A549 (cell line): ENCODE data around the gene SYNE4. TPM values are rescaled to one million over a fixed set of nuclear protein-coding genes. Genes with fewer than 3 reads are reported as not detected.
A peak's percentile ranks its signal among the peaks of the same experiment; 100 is the strongest.

Source experiments
- ATAC-seq, 2 experiments: fragments of 200-7000 bp in 1 of 2; fragments of >200 bp in 1 of 2; cut with Nextera tagmentation in 1 of 2; cut with Tn5 transposase in 1 of 2; 3 replicates each; pipeline versions ENCODE4 v1.8.0 to v1.9.1; 2018 to 2020; ENCODE audit warnings: mild to moderate bottlenecking in 1 of 2, moderate library complexity in 1 of 2
- CTCF ChIA-PET: fragments of 300-600 bp; sonication (Branson Sonifier 250); formaldehyde crosslinking; extraction: SDS; loops from one replicate; lab custom pipeline; 2021; ENCODE audit warnings: antibody characterized with exemption, inconsistent platforms; lab: Yijun Ruan, JAX
- POLR2A ChIA-PET: fragments of 350-600 bp; formaldehyde crosslinking; extraction: SDS; loops from one replicate; lab custom pipeline; 2021; ENCODE audit warnings: antibody characterized with exemption, inconsistent platforms; lab: Yijun Ruan, JAX
- DNase-seq, 2 experiments: peaks; one replicate each; pipeline versions ENCODE4 v3.0.0 to v3.0.0-alpha.2; 2011 to 2016; ENCODE audit warnings: low read depth in 1 of 2, low spot score in 1 of 2
- FAIRE-seq: peaks from 2 replicates; lab custom pipeline; 2011; peaks lifted over from hg19 to GRCh38; lab: Jason Lieb, UNC
- H3K27ac ChIP-seq, 2 experiments: fragments of >200 bp; sonication (Bioruptor Twin); formaldehyde crosslinking; 3 replicates each; pipeline ENCODE4 v1.5.1; 2016 to 2017
- H3K4me1 ChIP-seq: fragments of >200 bp; sonication (Bioruptor Twin); formaldehyde crosslinking; 3 replicates; pipeline ENCODE4 v1.6.1; 2016
- H3K4me2 ChIP-seq: fragments of >200 bp; sonication (Bioruptor Twin); formaldehyde crosslinking; 3 replicates; pipeline ENCODE4 v1.6.1; 2016
- H3K4me3 ChIP-seq: fragments of >200 bp; sonication (Bioruptor Twin); formaldehyde crosslinking; 3 replicates; pipeline ENCODE4 v1.5.1; 2016
- H3K9me3 ChIP-seq: fragments of >200 bp; sonication (Bioruptor Twin); formaldehyde crosslinking; 3 replicates; pipeline ENCODE4 v1.6.1; 2016
- ATOH8 ChIP-seq: fragments of 250-450 bp; sonication (Bioruptor Pico); IDR thresholded peaks from 2 replicates; pipeline ENCODE4 v1.5.0; 2020; ENCODE audit warnings: low read depth, mild to moderate bottlenecking, moderate library complexity
- BHLHE40 ChIP-seq: IDR thresholded peaks from 2 replicates; pipeline ENCODE4 v1.6.1; 2012; ENCODE audit warnings: low read depth, low read length, inconsistent platforms
- CBX2 ChIP-seq: fragments of 200-600 bp; sonication (generic); IDR thresholded peaks from 2 replicates; pipeline ENCODE4 v1.6.1; 2016; ENCODE audit warnings: low read depth, mild to moderate bottlenecking, borderline replicate concordance
- CBX8 ChIP-seq: fragments of 200-600 bp; sonication (generic); IDR thresholded peaks from 2 replicates; pipeline ENCODE4 v1.6.1; 2016
- CEBPB ChIP-seq, 2 experiments: fragments of >200 bp in 1 of 2; sonication (Bioruptor Twin) in 1 of 2; formaldehyde crosslinking in 1 of 2; IDR thresholded peaks; 2 replicates each; pipeline ENCODE4 v1.6.1; 2012 to 2016
- EHF ChIP-seq: fragments of 250-450 bp; sonication (Bioruptor Pico); IDR thresholded peaks from 2 replicates; pipeline ENCODE4 v1.5.0; 2020; ENCODE audit warnings: mild to moderate bottlenecking
- EHMT2 ChIP-seq: fragments of 200-600 bp; sonication (generic); IDR thresholded peaks from 2 replicates; pipeline ENCODE4 v1.6.1; 2016; ENCODE audit warnings: antibody characterized with exemption, low read depth, mild to moderate bottlenecking, moderate library complexity
- EP300 ChIP-seq, 2 experiments: fragments of >200 bp; sonication (Bioruptor Twin); formaldehyde crosslinking; IDR thresholded peaks; 2 replicates in 1 of 2; 3 replicates in 1 of 2; pipeline ENCODE4 v1.6.1; 2016 to 2017
- HEYL ChIP-seq: fragments of 250-450 bp; sonication (Bioruptor Pico); IDR thresholded peaks from 2 replicates; pipeline ENCODE4 v1.8.0; 2021; ENCODE audit warnings: mild to moderate bottlenecking, moderate library complexity
- HOXB13 ChIP-seq: fragments of 250-450 bp; sonication (Bioruptor Pico); IDR thresholded peaks from 2 replicates; pipeline ENCODE4 v1.5.0; 2020; ENCODE audit warnings: low read depth, mild to moderate bottlenecking, moderate library complexity
- KDM5A ChIP-seq: fragments of 200-600 bp; sonication (generic); IDR thresholded peaks from 2 replicates; pipeline ENCODE4 v1.6.1; 2016; ENCODE audit warnings: antibody characterized with exemption, mild to moderate bottlenecking
- NPAS2 ChIP-seq: fragments of 250-450 bp; sonication (Bioruptor Pico); IDR thresholded peaks from 2 replicates; pipeline ENCODE4 v1.8.0; 2022; ENCODE audit warnings: mild to moderate bottlenecking, moderate library complexity, borderline replicate concordance
- PHF8 ChIP-seq: fragments of 200-600 bp; sonication (generic); IDR thresholded peaks from 2 replicates; pipeline ENCODE4 v1.6.1; 2016; ENCODE audit warnings: low read depth, mild to moderate bottlenecking, antibody characterized with exemption, moderate library complexity, borderline replicate concordance
- RAD21 ChIP-seq, 2 experiments: fragments of >200 bp in 1 of 2; sonication (Bioruptor Twin) in 1 of 2; formaldehyde crosslinking in 1 of 2; IDR thresholded peaks in 1 of 2; conservative IDR thresholded peaks in 1 of 2; 2 replicates in 1 of 2; 3 replicates in 1 of 2; pipeline ENCODE4 v1.6.1; 2012 to 2018; ENCODE audit warnings: inconsistent platforms in 1 of 2
- RARB ChIP-seq: fragments of 250-450 bp; sonication (Bioruptor Pico); IDR thresholded peaks from 2 replicates; pipeline ENCODE4 v1.8.0; 2021; ENCODE audit warnings: mild to moderate bottlenecking, moderate library complexity
- RCOR1 ChIP-seq: fragments of 150-350 bp; IDR thresholded peaks from 2 replicates; pipeline ENCODE4 v1.6.1; 2014; ENCODE audit warnings: antibody characterized with exemption, low read length, low read depth
- RNF2 ChIP-seq: fragments of 200-600 bp; sonication (generic); IDR thresholded peaks from 2 replicates; pipeline ENCODE4 v1.6.1; 2016; ENCODE audit warnings: low read depth, mild to moderate bottlenecking, antibody characterized with exemption, moderate library complexity, borderline replicate concordance
- SREBF2 ChIP-seq: fragments of 450-650 bp; IDR thresholded peaks from 2 replicates; pipeline ENCODE4 v1.6.1; 2014; ENCODE audit warnings: mild to moderate bottlenecking, moderate library complexity
- TP53 ChIP-seq: fragments of 250-450 bp; sonication (Bioruptor Pico); IDR thresholded peaks from 2 replicates; pipeline ENCODE4 v1.5.0; 2021; ENCODE audit warnings: mild to moderate bottlenecking, moderate library complexity
- ZC3H11A ChIP-seq: fragments of 450-650 bp; IDR thresholded peaks from 2 replicates; pipeline ENCODE4 v1.6.1; 2014; ENCODE audit warnings: antibody characterized with exemption, mild to moderate bottlenecking
- ZNF302 ChIP-seq: fragments of 250-450 bp; sonication (Bioruptor Pico); IDR thresholded peaks from 2 replicates; pipeline ENCODE4 v1.9.0; 2021; ENCODE audit warnings: inconsistent platforms, mild to moderate bottlenecking, moderate library complexity
- ZSCAN20 ChIP-seq: fragments of 250-450 bp; sonication (Bioruptor Pico); IDR thresholded peaks from 2 replicates; pipeline ENCODE4 v1.8.0; 2022; ENCODE audit warnings: mild to moderate bottlenecking, moderate library complexity
- WGBS: methylation state at CpG from one replicate; pipeline ENCODE4 v1.1.6; 2017; ENCODE audit errors: missing lambda C conversion rate; 5-methylcytosine and 5-hydroxymethylcytosine counted together
- polyA plus RNA-seq, 4 experiments: library from polyadenylated mRNA; depleted of rRNA in 3 of 4; stranded (reverse); fragments of >200 nt; fragmentation: RNase III in 1 of 4; extraction: RNeasy Plus Mini Kit Qiagen cat#74134 plus additional on column Dnase treatment in 1 of 4; gene quantifications; 2 replicates in 3 of 4; 3 replicates in 1 of 4; pipeline ENCODE4 v1.2.3, GENCODE V29; 2011 to 2017
- TF ChIP-seq, protein P1 (sequence below): IDR thresholded peaks from 2 replicates; pipeline ENCODE4 v1.6.1; 2012; ENCODE audit warnings: low read depth, borderline replicate concordance
- TF ChIP-seq, protein P2 (sequence below): fragments of >200 bp; sonication (Bioruptor Twin); formaldehyde crosslinking; IDR thresholded peaks from 3 replicates; pipeline ENCODE4 v1.6.1; 2016
- TF ChIP-seq, protein P3 (sequence below): fragments of >200 bp; sonication (Bioruptor Twin); formaldehyde crosslinking; IDR thresholded peaks from 3 replicates; pipeline ENCODE4 v1.5.1; 2016

Gene SYNE4
- polyA plus RNA-seq, 2 of the 4 experiments (the other 2 are of a cell fraction): 0.37 to 0.56 TPM

GRCh38 chr19:36006955-36007354 lies 1.7 kb downstream of the SYNE4 start:
- Histone ChIP-seq H3K4me2 (no peak overlapping the region), H3K27ac (no peak overlapping the region), H3K9me3 (no peaks in the 10 kb centered on the region), H3K4me1 (peaks cover 12% of the 10 kb centered on the region; the same call in 2 of the 3 replicates), H3K4me3 (no peak overlapping the region)
- no peak for DNase-seq
- no peak for TF ChIP-seq ZNF302 (CRISPR knock-in tag)
- no peak for TF ChIP-seq EHMT2
- no peak for TF ChIP-seq BHLHE40
- no peak for TF ChIP-seq NPAS2 (CRISPR knock-in tag)
- TF ChIP-seq HOXB13 (CRISPR knock-in tag): no peak
- TF ChIP-seq, protein P1, sequence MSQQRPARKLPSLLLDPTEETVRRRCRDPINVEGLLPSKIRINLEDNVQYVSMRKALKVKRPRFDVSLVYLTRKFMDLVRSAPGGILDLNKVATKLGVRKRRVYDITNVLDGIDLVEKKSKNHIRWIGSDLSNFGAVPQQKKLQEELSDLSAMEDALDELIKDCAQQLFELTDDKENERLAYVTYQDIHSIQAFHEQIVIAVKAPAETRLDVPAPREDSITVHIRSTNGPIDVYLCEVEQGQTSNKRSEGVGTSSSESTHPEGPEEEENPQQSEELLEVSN: no peak
- no peak for TF ChIP-seq TP53 (CRISPR knock-in tag)
- TF ChIP-seq CEBPB (IDR thresholded peaks at IDR 0.05): no peak
- TF ChIP-seq PHF8: no peak
- no peak for TF ChIP-seq ATOH8 (CRISPR knock-in tag)
- no peak for TF ChIP-seq CBX8
- WGBS: 93% methylated on average over 5 of the region's 5 CpGs
- no peak for ATAC-seq
- CTCF ChIA-PET: interaction anchor here (0.5 to 1.9 kb wide), 6 partner anchors 9 to 125 kb away, joined by 3 to 13 read pairs (median 4); partner anchors contain the start of gene THAP8
- POLR2A ChIA-PET: no interaction called here
- FAIRE-seq: no peak

- ChIA-PET POLR2A (interaction anchor here (1.0 to 1.7 kb wide), 1 partner anchor 11 kb away, joined by 3 to 5 read pairs; the partner anchor contains the start of gene ALKBH6), CTCF (interaction anchor here (1.0 to 2.8 kb wide), 5 partner anchors 9 to 58 kb away, joined by 3 to 9 read pairs (median 7); partner anchors contain the start of gene ALKBH6)
- peak; percentile 7 for FAIRE-seq
- Histone ChIP-seq H3K4me2 (no peak overlapping the region), H3K9me3 (no peaks in the 10 kb centered on the region), H3K4me1 (peaks cover 11% of the 10 kb centered on the region), H3K27ac (no peak overlapping the region), H3K4me3 (no peak overlapping the region)
- ATAC-seq: no peak
- TF ChIP-seq ATOH8 (CRISPR knock-in tag) (no peak), RNF2 (no peak), NPAS2 (CRISPR knock-in tag) (no peak), HEYL (CRISPR knock-in tag) (no peak), BHLHE40 (no peak), ZC3H11A (no peak), SREBF2 (no peak), CBX2 (no peak), RCOR1 (no peak), EP300 (IDR thresholded peaks at IDR 0.05) (no peak), CBX8 (no peak), ZSCAN20 (CRISPR knock-in tag) (no peak), RARB (CRISPR knock-in tag) (no peak), RAD21 (conservative IDR thresholded peaks at IDR 0.05 in 1 of 2, IDR thresholded peaks at IDR 0.05 in 1 of 2) (no peak), KDM5A (no peak), EHF (no peak)
- TF ChIP-seq, protein P2, sequence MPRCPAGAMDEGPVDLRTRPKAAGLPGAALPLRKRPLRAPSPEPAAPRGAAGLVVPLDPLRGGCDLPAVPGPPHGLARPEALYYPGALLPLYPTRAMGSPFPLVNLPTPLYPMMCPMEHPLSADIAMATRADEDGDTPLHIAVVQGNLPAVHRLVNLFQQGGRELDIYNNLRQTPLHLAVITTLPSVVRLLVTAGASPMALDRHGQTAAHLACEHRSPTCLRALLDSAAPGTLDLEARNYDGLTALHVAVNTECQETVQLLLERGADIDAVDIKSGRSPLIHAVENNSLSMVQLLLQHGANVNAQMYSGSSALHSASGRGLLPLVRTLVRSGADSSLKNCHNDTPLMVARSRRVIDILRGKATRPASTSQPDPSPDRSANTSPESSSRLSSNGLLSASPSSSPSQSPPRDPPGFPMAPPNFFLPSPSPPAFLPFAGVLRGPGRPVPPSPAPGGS: no peak
- TF ChIP-seq, protein P3, sequence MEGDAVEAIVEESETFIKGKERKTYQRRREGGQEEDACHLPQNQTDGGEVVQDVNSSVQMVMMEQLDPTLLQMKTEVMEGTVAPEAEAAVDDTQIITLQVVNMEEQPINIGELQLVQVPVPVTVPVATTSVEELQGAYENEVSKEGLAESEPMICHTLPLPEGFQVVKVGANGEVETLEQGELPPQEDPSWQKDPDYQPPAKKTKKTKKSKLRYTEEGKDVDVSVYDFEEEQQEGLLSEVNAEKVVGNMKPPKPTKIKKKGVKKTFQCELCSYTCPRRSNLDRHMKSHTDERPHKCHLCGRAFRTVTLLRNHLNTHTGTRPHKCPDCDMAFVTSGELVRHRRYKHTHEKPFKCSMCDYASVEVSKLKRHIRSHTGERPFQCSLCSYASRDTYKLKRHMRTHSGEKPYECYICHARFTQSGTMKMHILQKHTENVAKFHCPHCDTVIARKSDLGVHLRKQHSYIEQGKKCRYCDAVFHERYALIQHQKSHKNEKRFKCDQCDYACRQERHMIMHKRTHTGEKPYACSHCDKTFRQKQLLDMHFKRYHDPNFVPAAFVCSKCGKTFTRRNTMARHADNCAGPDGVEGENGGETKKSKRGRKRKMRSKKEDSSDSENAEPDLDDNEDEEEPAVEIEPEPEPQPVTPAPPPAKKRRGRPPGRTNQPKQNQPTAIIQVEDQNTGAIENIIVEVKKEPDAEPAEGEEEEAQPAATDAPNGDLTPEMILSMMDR: no peak
- WGBS: 89% methylated on average over 4 of the region's 4 CpGs
- DNase-seq: no peak
Measured at GRCh38 chr19:36003284-36003683, 5.3 kb downstream of the SYNE4 start.
